Body of pancreas (tissue), 4 donors: Measurements from ENCODE around the gene SLC23A2.

Source experiments
- POLR2A ChIP-seq, 3 donors: fragments of 450-650 bp; IDR thresholded peaks; one replicate each; pipeline ENCODE4 v1.6.1; 2016; ENCODE audit warnings: antibody characterized with exemption in 3 of 3, mild to moderate bottlenecking in 2 of 3
- TF ChIP-seq, protein P1 (sequence below), 7 experiments: fragments of 450-650 bp in 4 of 7; fragments of 200-600 bp in 3 of 7; sonication (generic) in 3 of 7; IDR thresholded peaks; one replicate each; pipeline ENCODE4 v1.5.1; 2016 to 2019; ENCODE audit warnings: antibody characterized with exemption in 7 of 7

DNA sequence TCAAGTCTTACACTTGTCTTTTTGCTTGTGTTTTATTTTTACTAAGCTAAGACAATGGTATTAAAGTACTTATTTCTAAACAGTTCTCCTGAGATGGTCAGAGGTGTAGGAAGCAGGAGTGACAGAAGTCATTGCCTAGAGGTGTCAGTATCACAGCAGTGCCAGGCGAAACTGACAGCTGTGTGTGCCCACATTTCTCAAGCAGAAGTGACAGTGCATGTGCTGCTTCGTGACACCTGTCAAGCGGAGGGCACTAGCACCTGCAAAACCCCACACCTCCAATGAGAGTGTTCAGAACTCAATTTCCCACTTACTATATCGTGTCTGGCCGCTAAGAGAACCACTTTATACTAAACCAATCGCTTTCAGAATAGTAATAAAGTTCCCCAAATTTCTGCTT, 82.8 kb downstream of the SLC23A2 start:
- TF ChIP-seq POLR2A (IDR thresholded peaks at IDR 0.05) = no peak
- TF ChIP-seq, protein P1, sequence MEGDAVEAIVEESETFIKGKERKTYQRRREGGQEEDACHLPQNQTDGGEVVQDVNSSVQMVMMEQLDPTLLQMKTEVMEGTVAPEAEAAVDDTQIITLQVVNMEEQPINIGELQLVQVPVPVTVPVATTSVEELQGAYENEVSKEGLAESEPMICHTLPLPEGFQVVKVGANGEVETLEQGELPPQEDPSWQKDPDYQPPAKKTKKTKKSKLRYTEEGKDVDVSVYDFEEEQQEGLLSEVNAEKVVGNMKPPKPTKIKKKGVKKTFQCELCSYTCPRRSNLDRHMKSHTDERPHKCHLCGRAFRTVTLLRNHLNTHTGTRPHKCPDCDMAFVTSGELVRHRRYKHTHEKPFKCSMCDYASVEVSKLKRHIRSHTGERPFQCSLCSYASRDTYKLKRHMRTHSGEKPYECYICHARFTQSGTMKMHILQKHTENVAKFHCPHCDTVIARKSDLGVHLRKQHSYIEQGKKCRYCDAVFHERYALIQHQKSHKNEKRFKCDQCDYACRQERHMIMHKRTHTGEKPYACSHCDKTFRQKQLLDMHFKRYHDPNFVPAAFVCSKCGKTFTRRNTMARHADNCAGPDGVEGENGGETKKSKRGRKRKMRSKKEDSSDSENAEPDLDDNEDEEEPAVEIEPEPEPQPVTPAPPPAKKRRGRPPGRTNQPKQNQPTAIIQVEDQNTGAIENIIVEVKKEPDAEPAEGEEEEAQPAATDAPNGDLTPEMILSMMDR (IDR thresholded peaks at IDR 0.05) = no peak
